ENCODE measurements around the gene PDSS2.

DNA sequence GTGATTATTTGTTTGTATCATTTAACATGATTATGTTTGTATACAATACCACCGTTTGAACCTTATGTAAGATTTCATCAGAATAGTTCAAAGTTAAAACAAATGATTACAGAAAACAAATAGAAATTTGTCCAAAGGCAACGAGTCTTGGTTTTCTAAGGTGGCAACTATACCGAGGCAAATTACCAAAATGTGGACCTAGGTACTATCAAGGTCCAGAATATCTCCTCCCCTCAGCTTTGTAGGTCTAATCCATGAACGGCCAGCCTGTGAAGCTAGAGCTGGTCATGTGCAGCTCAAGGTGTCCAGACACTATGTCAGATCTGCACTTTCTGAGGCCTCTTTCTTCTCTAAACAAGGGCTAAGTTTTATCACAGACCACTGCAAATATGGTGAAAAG is 192.4 kb downstream of the PDSS2 start:
- no peak for TF ChIP-seq POLR2A (IDR thresholded peaks at IDR 0.05)
- TF ChIP-seq, protein P1, sequence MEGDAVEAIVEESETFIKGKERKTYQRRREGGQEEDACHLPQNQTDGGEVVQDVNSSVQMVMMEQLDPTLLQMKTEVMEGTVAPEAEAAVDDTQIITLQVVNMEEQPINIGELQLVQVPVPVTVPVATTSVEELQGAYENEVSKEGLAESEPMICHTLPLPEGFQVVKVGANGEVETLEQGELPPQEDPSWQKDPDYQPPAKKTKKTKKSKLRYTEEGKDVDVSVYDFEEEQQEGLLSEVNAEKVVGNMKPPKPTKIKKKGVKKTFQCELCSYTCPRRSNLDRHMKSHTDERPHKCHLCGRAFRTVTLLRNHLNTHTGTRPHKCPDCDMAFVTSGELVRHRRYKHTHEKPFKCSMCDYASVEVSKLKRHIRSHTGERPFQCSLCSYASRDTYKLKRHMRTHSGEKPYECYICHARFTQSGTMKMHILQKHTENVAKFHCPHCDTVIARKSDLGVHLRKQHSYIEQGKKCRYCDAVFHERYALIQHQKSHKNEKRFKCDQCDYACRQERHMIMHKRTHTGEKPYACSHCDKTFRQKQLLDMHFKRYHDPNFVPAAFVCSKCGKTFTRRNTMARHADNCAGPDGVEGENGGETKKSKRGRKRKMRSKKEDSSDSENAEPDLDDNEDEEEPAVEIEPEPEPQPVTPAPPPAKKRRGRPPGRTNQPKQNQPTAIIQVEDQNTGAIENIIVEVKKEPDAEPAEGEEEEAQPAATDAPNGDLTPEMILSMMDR (IDR thresholded peaks at IDR 0.05): no peak
